ENCODE results near the gene ENDOU.

The ENDOU gene, protein sequence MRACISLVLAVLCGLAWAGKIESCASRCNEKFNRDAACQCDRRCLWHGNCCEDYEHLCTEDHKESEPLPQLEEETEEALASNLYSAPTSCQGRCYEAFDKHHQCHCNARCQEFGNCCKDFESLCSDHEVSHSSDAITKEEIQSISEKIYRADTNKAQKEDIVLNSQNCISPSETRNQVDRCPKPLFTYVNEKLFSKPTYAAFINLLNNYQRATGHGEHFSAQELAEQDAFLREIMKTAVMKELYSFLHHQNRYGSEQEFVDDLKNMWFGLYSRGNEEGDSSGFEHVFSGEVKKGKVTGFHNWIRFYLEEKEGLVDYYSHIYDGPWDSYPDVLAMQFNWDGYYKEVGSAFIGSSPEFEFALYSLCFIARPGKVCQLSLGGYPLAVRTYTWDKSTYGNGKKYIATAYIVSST

GRCh38 chr12:47725091-47725772 is at the start of gene ENDOU:
Gene ENDOU, minus strand, starts transcription at chr12:47725490. Its CDS starts 77 bp downstream, at chr12:47725413.
- DNase-seq: no peak

- no peak for DNase-seq
Measured at GRCh38 chr12:47774663-47775062, 49.4 kb upstream of the ENDOU start.

- no peak for DNase-seq
Measured at GRCh38 chr12:47773858-47774580, 48.7 kb upstream of the ENDOU start.

DNA sequence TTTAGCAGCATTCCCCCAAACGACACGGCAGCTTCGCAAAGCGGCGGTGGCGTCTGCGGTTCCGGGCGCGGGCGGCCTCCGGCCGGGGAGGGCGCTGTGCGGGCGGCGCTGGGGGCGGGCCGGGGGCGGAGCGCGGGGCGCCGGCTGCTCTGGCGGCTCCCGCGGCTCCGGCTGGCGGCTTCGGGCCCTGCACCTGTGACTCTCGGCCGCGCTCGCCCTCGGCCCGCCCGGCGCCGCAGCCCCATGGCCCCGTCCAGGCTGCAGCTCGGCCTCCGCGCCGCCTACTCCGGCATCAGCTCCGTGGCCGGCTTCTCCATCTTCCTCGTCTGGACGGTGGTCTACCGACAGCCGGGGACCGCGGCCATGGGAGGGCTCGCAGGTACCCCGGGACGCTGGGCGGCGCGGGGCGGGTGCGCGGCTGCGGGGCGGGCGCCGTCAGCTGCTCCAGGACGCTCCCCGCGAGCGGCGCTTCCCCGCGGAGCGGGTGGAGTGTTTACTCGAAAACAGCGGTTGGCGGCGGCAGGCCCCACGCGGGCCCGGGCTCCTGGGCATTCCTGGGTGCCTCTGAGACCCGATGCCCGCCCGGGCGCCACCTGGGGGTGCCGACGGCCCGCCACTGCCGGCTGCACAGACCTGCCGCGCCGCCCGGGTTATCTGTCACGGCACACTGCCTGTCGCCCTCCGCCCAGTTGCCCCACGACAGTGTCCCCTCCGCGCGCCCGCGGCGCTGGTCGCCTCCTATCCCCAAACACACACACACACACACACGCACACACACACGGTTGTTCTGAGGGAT is 48.0 kb upstream of the ENDOU start, which contains the start of gene SLC48A1:
SLC48A1 (plus strand) TSS at position 177 of the 796 bp plus-strand sequence; CDS start at position 244, 67 bp downstream.
- DNase-seq: peak; percentile 71 to 81

GRCh38 chr12:47772738-47773061 is 47.4 kb upstream of the ENDOU start:
- DNase-seq: no peak

GRCh38 chr12:47772094-47772660 is 46.9 kb upstream of the ENDOU start:
- no peak for DNase-seq

GRCh38 chr12:47771304-47771703 is 46.0 kb upstream of the ENDOU start:
- no peak for DNase-seq

- no peak for DNase-seq
Measured at GRCh38 chr12:47770086-47770726, 44.9 kb upstream of the ENDOU start.

DNA sequence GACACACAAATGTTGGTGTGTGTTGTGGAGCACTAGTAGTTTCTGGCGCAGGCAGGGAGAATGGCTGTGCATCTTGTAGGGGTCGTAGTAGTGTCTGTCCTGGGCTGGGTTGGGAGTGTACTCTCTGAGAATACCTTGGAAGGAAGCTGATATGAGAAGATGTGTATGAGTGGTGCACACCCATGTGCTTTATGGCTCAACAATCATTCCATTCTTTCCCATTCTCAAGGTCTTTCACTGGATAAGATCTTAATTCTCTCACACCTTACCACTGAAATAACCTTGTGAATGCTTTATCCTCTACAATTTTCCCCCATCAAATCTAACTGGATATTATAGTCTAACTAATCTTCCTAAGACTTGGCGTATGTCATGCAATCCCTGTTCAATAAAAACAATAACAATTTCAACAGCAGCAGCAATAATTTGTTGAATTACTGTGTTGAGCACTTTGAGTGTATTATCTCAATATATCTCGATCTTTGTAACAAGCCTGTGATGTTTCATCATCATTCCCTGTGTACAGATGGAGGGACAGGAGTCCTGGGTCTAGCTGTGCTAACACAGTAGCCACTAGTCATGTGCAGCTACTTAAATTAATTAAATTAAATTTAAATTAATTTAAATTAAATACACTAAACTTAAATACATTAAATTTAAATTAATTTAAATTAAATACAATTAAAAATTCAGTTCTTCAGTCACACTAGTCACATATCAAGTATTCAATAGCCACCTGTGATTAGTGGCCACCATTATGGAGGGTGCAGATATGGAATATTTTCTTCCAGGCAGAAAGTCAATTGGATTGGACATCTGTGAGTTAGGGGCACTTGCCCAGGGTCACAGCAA is 44.2 kb upstream of the ENDOU start:
- no peak for DNase-seq

- no peak for DNase-seq
Measured at GRCh38 chr12:47768323-47768811, 43.1 kb upstream of the ENDOU start.

DNA sequence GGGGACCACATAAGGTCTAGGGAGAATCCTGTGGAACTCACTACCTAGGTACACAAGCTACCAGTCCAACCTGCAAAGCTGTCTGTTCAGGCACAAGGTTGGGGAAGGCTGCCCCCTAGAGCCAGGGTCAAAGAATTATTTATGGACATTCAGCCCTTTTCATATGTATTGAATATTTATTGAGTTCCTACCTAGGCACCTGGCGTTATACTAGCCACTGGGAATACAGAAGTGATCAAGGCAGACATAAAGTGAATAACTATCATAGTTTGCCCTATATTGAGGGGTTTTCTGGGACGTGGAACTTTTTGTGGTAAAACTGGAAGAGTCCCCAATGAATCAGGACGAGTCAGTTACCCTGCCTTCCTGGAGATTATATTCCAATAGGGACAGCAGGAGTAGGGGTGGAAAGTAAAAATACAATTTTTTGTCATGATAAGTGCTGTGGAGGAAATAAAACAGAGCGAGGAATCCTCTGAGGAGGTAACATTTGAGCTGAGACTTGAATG is 42.0 kb upstream of the ENDOU start:
- DNase-seq: peak; percentile 78 to 80

GRCh38 chr12:47766502-47767215 is 41.4 kb upstream of the ENDOU start:
- DNase-seq: no peak

DNA sequence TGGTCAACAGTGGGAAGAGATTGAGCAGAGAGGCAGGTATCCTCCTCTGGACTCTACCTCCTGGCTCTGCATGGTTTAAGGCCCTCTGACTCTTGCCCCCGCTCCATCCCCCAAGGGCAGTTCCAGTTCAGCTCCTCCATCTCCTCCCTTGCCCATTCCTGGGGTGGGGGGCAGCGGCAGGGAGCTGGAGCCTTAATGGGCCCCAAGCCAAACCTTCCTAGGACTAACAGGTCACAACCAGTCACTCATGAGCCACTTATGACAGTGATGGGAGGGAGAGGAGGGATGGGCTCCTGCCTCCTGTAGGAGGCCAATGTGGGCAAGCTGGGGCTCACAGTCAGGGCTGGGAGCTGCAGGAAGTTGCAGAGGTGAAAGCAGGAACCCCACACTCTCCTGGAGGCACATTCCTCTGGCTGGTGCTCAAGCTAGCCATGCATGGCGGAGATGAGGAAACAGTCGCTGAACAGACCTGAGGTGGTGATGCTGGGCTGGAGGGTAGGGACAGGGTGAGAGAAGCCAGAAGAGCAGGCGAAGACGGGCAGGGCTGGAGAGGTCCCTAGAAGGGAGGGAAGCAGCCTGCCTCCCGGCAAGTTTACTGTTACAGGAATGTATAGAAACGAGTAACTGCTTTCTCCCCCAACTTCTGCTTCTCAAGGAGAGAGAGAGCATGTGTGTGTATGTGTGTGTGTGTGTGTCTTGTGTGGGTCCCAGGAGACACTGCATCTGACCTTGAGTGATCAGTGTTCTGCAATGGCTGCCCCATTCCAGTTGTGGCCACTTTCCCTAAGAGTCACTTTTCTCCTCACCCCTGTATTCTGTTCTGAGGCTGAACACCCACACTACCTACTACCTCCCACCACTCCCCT is 38.4 kb upstream of the ENDOU start:
- DNase-seq: no peak

GRCh38 chr12:47762850-47763465 is 37.7 kb upstream of the ENDOU start:
- DNase-seq: no peak

- DNase-seq: peak; percentile 69 to 72
Measured at GRCh38 chr12:47758834-47759690, 33.8 kb upstream of the ENDOU start, which contains the start of gene RAPGEF3. Gene RAPGEF3, minus strand, starts transcription at chr12:47758880. Its CDS starts 324 bp downstream, at chr12:47758556.

GRCh38 chr12:47758584-47758833 is 33.2 kb upstream of the ENDOU start:
- DNase-seq: no peak

- DNase-seq: no peak
Measured at GRCh38 chr12:47757840-47758583, 32.7 kb upstream of the ENDOU start.
